T-helper 2 cell treated with Interferon-gamma antibody and Interleukin-4, amounts not matched to agents 100 ng/mL and 5 ng/mL, for 36 hours (primary cell): Measurements from ENCODE around the gene SULT1A2. TPM values are rescaled to one million over a fixed set of nuclear protein-coding genes. Genes with fewer than 3 reads are reported as not detected.
"Not testable (repeated sequence)": the region's sequence is repeated elsewhere in the genome, so short reads cannot be mapped to it uniquely, and the experiment has no call there.

Experiments
- intact Hi-C: fragments of 100-400 bp; cut with micrococcal nuclease; formaldehyde crosslinking; loops from one replicate; pipeline ENCODE4 v1.15.1; 2023
- total RNA-seq: library from RNA; stranded (reverse); gene quantifications from 2 replicates; pipeline ENCODE4 v1.2.3, GENCODE V29; 2022

The SULT1A2 gene
- total RNA-seq, 1 donor from 2014 or later: 0.45 TPM

DNA sequence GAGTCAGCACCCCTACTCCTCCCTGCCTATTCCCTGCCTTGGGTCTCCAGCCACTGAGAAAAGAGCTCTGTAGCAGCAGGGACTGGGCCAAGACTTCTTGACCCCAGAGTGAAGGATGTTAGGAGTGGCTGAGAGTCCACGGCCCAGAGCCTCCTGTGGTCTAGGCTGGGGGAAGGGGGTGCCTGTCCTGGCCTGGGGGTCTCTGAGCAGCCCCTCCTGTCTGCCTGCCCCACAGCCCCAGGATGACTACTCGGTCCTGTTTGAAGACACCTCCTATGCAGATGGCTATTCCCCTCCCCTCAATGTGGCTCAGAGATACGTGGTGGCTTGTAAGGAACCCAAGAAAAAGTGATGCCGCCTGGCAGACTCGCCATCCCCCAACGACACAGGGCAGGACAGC lies 5.5 kb downstream of the SULT1A2 start:
- intact Hi-C loops: no loop called here

DNA sequence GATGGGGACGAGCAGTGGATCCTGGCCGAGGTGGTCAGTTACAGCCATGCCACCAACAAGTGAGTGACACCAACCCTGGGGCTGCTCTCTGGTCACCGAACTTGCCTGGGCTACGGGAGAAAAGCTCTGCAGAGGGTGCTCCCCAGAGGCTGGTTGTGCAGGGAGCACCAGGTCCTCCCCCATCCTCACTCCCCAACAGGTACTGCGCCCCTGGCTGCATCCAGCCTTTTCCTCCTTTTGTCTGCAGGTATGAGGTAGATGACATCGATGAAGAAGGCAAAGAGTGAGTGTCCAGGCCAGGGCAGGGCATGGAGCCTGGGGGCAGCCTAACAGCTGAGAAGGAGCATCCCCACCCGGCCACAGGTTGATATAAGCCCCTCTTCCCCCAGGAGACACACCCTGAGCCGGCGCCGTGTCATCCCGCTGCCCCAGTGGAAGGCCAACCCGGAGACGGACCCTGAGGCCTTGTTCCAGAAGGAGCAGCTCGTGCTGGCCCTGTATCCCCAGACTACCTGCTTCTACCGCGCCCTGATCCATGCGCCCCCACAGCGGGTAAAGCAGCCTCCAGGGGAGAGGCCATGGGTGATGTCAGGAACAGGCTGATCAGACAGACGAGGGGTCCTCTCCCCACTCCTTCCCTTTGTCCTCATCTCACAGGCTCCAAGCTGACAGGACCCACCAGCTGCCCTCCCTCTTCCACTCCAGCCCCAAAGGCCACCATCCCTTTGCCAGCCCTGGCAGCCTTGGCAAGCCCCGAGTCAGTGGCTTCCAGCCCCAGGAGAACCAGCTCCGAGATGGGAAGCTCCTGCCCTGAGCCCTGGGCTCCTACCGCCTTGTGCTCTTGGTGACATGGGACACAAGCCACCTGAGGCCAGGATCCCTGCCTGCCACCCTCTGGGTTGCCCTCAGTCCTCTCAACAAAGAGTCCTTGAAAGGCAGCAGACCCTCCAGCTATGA lies 6.2 kb downstream of the SULT1A2 start:
- intact Hi-C loops: no loop called here

DNA sequence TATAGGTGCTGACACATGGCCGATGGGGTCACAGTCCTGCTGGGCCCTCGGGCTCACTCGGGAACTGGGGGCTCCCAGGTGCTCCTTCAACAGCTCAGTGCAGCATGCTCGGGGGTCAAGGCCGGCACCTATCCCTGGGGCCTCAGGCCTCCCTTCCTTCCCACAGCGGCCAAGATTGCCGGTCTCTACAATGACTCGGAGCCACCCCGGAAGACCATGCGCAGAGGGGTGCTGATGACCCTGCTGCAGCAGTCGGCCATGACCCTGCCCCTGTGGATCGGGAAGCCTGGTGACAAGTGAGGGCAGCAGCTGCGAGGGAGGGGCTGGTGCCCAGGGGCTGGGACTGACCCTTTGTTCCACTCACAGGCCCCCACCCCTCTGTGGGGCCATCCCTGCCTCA lies 6.9 kb downstream of the SULT1A2 start:
- intact Hi-C loops: no loop called here

DNA sequence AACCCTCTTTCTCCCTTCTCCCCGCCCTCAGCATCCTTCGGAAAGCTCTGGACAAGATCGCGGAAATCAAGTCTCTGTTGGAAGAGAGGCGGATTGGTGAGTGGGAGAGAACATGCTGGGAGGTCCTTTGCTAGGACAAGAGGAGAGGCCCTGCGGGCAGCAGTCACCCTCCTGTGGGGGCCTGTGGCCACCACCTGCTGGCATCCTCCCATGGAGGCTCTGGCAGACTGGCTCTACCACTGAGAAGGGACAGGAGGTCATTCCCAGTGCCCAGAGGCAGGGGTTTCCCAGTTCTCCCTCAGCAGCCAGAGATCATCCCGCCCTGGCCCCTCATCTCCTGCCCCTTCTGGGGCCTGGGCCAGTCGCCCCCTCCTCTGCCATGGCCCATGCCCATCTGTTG lies 7.8 kb downstream of the SULT1A2 start:
- intact Hi-C loops: no loop called here

DNA sequence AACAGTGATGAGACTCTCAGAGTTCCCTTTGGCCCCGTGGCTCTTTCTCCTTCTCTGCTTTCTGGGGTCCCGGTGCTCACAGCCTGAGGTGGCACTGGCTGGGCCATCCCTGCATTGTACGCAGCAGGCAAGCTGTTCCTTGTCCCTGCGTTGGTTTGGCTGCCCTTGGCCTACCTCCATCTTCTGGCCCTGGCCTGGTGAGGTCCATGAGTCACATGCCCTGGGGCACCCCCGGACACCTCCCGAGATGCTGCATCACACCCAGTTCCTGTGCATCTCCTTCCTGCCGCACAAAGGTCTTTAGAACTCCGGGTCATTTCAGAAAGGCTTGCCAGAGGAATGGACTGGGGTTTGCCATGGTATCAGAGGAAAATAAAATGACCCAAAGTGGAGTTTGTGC lies 9.5 kb downstream of the SULT1A2 start:
- intact Hi-C loops: no loop called here

DNA sequence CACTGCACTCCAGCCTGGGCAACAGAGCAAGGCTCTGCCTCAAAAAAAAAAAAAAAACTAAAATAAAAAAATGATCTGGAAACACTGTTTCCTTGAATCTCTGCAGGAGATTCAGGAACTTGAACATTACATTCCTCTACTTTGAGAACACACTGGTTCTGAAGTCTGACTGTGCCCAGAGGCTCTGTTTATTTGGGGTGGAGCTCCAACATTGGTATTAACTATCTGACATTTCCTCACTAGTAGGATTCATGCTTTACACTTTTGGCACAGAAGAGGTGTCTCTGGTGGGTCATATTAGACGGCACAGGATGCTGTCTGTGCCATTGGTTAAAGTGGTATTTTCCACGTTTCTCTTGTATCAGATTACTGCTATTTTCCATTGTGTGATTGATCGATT lies 10.4 kb downstream of the SULT1A2 start:
- intact Hi-C loops: no loop called here

DNA sequence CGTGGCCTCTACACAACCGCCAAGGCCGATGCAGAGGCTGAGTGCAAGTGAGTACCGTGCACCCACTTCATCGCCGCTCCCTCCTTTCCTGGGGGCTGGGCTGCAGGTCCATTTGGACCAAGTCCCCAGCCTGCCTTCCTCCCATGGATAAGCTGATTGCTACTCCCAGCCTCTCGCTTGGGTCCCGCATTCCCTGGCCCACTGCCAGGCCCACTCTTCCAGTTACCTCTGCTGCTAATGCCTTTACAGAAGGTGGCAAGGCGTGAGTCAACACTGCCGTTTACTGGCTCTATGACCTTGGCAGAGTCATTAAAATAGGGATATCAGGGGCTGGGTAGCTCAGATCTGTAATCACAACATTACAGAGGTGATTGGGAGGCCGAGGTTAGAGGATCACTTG lies 11.2 kb downstream of the SULT1A2 start:
- intact Hi-C loops: no loop called here

DNA sequence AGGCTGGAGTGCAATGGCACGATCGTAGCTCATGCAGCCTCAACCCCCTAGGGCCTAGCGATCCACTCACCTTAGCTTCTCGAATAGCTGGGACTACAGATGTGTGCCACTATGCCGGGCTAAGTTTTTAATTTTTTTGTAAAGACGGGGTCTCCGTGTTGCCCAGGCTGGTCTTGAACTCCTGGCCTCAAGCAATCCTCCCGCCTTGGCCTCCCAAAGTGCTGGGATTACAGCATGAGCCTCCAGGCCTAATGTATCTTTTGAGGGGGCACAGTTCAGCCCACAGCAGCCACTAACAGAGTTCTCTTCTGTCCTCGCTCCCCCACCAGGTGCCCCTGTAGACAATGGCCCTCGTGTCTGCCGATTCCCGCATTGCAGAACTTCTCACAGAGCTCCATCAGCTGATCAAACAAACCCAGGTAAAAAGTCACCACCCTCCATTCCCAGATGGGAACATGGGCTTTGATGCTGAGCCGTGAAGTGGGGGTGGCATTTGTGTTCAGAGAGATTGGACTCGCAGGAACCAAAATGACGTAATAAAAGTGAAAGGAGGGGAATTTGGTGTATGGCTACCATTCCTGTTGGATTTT lies 16.0 kb downstream of the SULT1A2 start:
- intact Hi-C loops: no loop called here

DNA sequence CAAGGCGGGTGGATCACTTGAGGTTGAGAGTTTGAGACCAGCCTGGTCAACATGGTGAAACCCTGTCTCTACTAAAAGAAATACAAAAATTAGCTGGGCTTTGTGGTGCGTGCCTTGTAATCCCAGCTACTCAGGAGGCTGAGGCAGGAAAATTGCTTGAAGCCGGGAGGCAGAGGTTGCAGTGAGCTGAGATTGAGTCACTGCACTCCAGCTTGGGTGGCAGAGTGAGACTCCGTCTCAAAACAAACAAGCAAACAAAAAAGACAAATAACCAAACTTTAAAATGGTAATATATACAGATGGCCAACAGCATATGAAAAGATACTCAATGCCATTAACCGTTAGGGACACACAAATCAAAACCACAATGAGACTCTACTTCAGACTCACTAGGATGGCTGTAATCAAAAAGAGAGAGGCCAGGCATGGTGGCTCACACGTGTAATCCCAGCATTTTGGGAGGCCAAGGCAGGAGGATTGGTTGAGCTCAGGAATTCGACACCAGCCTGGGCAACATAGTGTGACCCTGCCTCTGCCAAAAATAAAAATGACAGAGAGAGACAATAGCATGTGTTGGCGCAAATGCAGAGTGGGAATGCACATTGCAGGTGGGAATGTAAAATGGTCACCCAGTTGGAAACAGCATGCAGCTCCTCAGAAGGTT lies 21.3 kb downstream of the SULT1A2 start:
- intact Hi-C loops: no loop called here

DNA sequence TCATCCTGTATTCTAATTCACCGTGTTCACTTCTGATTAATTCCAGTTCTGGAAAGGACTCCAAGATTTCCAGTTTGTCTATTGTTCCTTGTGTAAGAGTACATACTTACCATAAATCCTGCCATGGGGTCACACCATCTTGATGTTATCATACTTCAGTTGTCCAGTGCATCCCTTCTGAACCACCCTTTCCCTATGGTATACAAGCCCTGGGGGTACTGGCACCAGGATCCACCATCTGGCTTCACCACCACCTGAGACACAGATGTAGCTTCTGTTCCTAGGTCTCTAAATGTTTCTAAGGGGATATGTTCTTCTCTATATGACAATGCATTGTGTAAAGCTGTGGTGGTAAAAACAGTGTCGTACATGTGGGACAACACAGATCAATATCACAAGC lies 21.9 kb downstream of the SULT1A2 start:
- intact Hi-C loops: no loop called here

DNA sequence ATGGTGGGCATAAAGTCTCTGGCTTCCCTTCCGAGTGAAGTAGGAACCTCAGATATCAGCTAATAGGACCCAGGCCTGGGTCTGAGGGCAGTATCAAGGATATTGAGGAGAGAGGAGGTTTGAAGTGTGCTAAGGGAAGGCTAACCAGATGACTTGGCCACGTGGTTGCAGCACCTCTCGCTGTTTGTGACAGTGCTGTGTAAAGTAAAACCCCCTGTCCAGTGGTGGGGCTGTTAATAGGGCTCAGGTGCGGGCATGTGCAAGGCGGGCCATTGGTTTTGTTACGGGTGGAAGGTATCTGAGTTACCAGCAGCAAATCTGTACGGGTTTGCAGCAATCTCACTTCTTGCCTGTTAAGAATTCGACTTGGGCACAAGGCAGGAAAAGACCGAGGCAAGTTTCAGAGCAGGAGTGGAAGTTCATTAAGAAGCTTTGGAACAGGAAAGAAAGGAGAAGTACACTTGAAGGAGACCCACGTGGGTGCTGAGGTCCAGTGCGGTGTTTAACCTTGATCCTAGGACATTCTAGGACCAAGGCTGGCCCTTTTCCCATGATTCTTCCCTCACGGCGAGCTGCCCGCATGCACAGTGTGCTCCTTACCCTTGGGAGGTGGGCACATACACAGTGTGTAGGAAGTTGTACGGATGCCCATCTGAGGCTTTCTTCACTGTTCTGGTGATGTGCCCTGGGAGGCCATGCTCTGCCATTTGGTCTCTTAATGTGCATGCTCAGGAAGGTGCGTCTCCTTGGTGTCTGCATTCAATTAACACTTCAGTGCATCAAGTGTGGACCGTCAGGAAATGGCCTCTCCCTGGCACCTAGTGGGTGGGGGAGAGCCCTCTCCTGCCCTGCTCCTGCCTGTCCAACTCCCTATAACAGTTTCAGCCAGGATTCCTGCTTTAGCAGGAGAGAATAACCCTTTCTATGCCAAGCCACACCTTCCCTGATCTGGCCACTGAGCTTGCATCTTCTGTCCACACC lies 22.8 kb downstream of the SULT1A2 start:
- intact Hi-C loops: no loop called here

DNA sequence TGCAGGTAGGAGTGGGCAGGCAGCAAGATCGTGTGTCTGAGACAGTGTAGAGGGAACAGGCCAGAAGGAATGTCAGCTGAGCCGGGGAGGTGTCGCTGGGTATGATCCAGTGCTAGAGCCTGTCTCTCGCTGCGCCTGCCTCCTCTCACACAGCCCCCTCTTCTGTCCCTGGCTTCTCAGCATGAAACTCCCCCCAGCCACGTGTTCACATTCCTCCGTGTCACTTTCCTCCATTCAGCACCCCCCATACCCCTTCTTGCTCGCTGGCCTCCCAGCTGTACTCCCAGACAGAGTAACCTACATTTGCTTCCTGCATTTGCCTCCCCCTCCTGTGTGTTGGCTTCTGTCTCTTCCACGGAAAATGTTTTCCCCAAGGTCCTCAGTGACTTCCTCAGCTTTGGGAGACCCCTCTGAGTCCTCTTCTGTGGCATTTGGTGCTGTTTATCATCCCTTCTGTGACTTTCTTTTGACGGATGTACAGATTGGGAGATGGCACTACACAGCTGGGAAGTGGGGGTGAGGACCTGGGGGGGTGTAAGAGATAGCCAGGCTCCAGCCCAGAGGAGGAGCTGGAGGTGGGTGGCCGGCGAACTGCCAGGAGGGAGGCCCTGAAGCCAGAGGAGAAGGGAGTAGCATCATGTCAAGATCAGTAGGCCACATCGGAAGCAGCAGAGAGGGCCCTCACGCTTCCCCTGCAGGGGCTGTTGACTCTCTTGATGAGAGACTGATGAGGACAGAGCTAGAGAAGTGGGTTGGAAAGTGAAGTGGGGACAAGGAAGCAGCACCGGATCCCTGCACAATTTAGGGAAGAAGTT lies 23.9 kb downstream of the SULT1A2 start:
- intact Hi-C loops: no loop called here

DNA sequence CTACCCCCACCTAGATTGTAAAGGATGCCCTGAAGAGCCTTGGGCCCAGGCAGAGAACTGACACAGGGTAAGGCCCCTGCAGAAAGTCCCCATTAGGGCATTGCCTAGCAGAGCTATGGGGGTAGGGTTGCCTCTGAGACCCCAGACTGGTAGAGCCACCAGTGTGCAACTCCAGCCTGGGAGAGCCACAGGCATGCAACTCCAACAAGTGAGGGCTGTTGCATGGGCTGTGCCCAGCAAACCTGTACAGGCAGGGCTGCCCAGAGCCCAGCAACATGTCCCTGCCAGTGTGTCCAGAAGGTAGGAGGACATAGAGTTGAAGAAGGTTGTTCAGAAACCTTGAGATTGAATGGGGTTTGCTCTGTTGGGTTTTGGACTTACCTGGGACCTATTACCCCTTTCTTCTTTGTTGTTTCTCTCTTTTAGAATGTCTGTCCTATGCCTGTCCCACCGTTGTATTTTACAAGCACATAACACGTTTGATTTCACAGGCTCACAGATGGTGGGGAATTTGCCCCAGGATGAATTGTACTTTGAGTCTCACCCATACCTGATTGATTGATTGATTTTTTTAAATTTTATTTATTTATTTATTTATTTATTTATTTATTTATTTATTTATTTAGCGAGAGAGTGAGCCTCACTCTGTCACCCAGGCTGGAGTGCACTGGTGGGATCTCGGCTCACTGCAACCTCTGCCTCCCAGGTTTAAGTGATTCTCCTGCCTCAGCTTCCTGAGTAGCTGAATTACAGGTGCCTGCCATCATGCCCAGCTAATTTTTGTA lies 26.7 kb downstream of the SULT1A2 start:
- intact Hi-C loops: no loop called here

DNA sequence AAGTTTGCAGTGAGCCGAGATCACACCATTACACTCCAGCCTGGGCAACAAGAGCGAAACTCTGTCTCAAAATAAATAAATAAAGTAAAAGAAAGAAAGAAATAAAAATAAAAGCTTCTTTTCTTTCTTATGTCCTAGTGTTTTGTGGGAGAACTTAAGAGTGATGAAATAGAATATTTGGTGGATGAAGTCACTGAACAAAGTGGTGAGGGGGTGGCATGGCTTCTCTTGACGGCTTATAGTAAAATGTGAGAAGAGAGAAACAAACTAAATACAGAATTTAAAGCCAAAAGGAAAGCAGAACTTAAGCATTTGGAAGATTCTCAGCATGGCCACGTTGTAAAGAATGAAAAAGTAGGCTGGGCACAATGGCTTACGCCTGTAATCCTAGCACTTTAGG lies 27.8 kb downstream of the SULT1A2 start:
- intact Hi-C loops: no loop called here

DNA sequence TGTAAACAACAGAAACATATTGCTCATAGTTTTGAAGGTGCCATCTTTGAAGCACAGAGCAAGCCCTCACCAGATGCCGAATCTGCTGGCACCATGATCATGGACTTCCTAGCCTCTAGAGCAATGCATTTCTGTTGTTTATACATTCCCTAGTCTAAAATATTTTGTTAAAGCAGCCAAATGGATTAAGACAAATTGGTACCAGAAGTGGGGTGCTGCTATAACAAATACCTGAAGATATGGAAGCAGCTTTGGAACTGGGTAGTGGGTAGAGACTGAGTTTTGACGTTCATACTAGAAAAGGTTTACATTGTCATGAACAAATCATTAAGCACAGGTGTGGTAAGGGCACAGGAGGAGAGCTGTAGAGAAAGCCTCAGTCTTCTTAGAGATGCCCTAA lies 29.6 kb downstream of the SULT1A2 start:
- intact Hi-C loops: no loop called here

DNA sequence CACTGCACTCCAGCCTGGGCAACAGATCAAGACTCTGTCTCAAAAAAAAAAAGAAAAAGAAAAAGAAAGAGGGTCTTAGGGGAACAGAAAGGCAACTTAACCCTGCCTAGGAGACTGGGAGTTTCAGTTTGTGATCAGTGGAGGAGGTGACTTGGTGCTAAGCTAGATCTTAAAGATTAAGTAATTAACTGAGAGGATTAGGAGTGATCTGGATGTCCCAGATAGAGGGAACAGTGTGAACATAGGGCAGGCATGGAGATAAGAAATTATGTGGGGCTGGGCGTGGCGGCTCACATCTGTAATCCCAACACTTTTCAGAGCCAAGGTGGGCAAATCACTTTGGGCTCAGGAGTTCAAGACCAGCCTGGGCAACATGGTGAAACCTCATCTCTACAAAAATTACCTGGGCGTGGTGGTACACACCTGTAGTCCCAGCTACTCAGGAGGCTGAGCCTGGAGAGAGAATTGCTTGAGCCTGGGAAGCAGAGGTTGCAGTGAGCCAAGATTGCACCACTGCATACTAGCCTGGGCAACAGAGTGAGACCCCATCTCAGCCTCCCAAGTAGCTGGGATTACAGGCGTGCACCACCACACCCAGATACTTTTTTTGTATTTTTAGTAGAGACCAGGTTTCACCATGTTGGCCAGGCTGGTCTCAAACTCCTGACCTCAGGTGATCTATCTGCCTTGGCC lies 30.5 kb downstream of the SULT1A2 start:
- intact Hi-C loops: not testable (repeated sequence)

DNA sequence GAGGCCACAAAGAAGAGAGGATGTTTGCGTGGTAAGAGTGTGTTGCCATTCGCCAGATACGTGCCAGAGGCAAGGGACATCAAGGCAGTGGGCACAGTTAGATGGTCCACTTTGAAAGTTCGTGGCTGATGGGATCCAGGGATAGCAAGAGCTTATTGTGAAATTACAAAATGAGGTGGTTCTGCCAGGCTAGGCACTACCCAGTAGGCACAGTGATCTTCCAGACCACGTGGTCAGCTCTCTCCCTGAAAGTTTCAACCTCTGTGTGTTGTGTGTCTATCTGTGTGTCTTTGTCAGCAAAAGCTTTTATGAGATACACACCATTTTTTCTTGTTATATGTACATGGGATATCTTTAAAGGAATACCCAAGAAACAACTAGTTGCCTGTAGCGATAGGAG lies 33.6 kb downstream of the SULT1A2 start:
- intact Hi-C loops: no loop called here

DNA sequence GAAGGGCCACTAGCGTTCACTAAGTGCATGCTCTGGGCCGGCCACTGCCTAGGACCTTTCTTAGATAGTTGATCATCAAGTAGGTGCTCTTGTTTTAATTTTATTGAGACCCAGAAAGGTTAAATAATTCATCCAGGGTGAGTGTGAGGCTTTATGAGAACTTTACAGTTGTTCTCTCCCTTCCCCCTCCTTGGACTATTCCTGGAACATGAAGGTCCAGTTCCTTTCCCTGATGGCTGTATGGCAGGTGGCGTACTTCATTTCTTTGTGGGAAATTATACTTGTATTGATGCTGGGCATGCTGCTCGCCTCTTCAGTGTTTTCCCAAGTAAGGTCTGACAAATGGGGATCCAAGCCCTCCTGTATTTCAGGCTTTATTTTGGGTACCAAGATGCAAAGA lies 34.7 kb downstream of the SULT1A2 start:
- intact Hi-C loops: no loop called here
